Measurements from ENCODE around the gene SSX2. TPM values are rescaled to one million over a fixed set of nuclear protein-coding genes. Genes with fewer than 3 reads are reported as not detected.
"Not testable (repeated sequence)": the region's sequence is repeated elsewhere in the genome, so short reads cannot be mapped to it uniquely, and the experiment has no call there.

SSX2 gene
- not detected for polyA plus RNA-seq (2013, experiment 1 of 2)
- polyA plus RNA-seq (2013, experiment 2 of 2): not detected

GRCh38 chrX:52707078-52707477 is at the start of gene SSX2:
TSS of gene SSX2 (minus strand) at chrX:52707178. CDS start at chrX:52705749, 1,429 bp downstream.
- not testable (repeated sequence) for DNase-seq; H3K4me1 ChIP-seq (ENCODE audit: control insufficient read depth, insufficient read depth, low read depth, low read length); H3K18ac ChIP-seq (ENCODE audit: low read depth in 1 of 2, low read length in 2 of 2); H4K8ac ChIP-seq (ENCODE audit: low read length); H2AFZ ChIP-seq (ENCODE audit: low read depth, low read length); H3K4me2 ChIP-seq (ENCODE audit: low read length, poor library complexity, severe bottlenecking); H3K79me1 ChIP-seq (replicated peaks; ENCODE audit: low read length, poor library complexity, severe bottlenecking); H2BK12ac ChIP-seq (ENCODE audit: low read length in 2 of 2); H3K9me3 ChIP-seq (ENCODE audit: control insufficient read depth, low read length); H3K9ac ChIP-seq (ENCODE audit: low read length); H3K36me3 ChIP-seq (ENCODE audit: control insufficient read depth in 1 of 2, insufficient read depth in 2 of 2, low read depth in 1 of 2, low read length in 2 of 2); H4K91ac ChIP-seq (ENCODE audit: low read length); H3K14ac ChIP-seq (ENCODE audit: low read length in 2 of 2); H3K27me3 ChIP-seq (ENCODE audit: control insufficient read depth in 1 of 2, insufficient read depth in 1 of 2, low read length in 2 of 2); H2BK5ac ChIP-seq (ENCODE audit: low read depth, low read length, poor library complexity, severe bottlenecking); H3K4ac ChIP-seq (ENCODE audit: low read depth in 1 of 2, low read length in 2 of 2); H3K27ac ChIP-seq (ENCODE audit: low read length, poor library complexity, severe bottlenecking); H2AK5ac ChIP-seq (ENCODE audit: low read length, severe bottlenecking); H2BK15ac ChIP-seq (ENCODE audit: low read depth, poor library complexity, severe bottlenecking); H3K4me3 ChIP-seq (ENCODE audit: insufficient read depth in 1 of 2, low read depth in 1 of 2, low read length in 2 of 2); H2BK120ac ChIP-seq (ENCODE audit: low read depth, low read length); H3K23ac ChIP-seq (ENCODE audit: low read length in 2 of 2)
- no CpG with 5 or more reads among the region's 13 CpGs for WGBS

- H3K4ac ChIP-seq (ENCODE audit: low read depth in 1 of 2, low read length in 2 of 2); H3K14ac ChIP-seq (ENCODE audit: low read length in 2 of 2); H2BK5ac ChIP-seq (ENCODE audit: low read depth, low read length, poor library complexity, severe bottlenecking); H2BK120ac ChIP-seq (ENCODE audit: low read depth, low read length); H2AK5ac ChIP-seq (ENCODE audit: low read length, severe bottlenecking); H3K79me1 ChIP-seq (replicated peaks; ENCODE audit: low read length, poor library complexity, severe bottlenecking); H4K8ac ChIP-seq (ENCODE audit: low read length); H3K18ac ChIP-seq (ENCODE audit: low read depth in 1 of 2, low read length in 2 of 2); H3K9ac ChIP-seq (ENCODE audit: low read length); H3K4me1 ChIP-seq (ENCODE audit: control insufficient read depth, insufficient read depth, low read depth, low read length); H3K4me2 ChIP-seq (ENCODE audit: low read length, poor library complexity, severe bottlenecking); H3K9me3 ChIP-seq (ENCODE audit: control insufficient read depth, low read length); H3K27me3 ChIP-seq (ENCODE audit: control insufficient read depth in 1 of 2, insufficient read depth in 1 of 2, low read length in 2 of 2); H2AFZ ChIP-seq (ENCODE audit: low read depth, low read length); H3K36me3 ChIP-seq (ENCODE audit: control insufficient read depth in 1 of 2, insufficient read depth in 2 of 2, low read depth in 1 of 2, low read length in 2 of 2); H2BK15ac ChIP-seq (ENCODE audit: low read depth, poor library complexity, severe bottlenecking); H4K91ac ChIP-seq (ENCODE audit: low read length); DNase-seq; H3K23ac ChIP-seq (ENCODE audit: low read length in 2 of 2); H3K27ac ChIP-seq (ENCODE audit: low read length, poor library complexity, severe bottlenecking); H2BK12ac ChIP-seq (ENCODE audit: low read length in 2 of 2); H3K4me3 ChIP-seq (ENCODE audit: insufficient read depth in 1 of 2, low read depth in 1 of 2, low read length in 2 of 2): not testable (repeated sequence)
- no CpG with 5 or more reads among the region's 13 CpGs for WGBS
These were observed 44.0 kb upstream of the SSX2 start, which contains the start of gene SSX2B for GRCh38 chrX:52750952-52751351. TSS of gene SSX2B (plus strand) at chrX:52751252. CDS start at chrX:52752681, 1,429 bp downstream.

GRCh38 chrX:52692034-52692433 is 14.9 kb downstream of the SSX2 start:
- not testable (repeated sequence) for H3K27me3 ChIP-seq (ENCODE audit: control insufficient read depth in 1 of 2, insufficient read depth in 1 of 2, low read length in 2 of 2); H3K36me3 ChIP-seq (ENCODE audit: control insufficient read depth in 1 of 2, insufficient read depth in 2 of 2, low read depth in 1 of 2, low read length in 2 of 2); H4K8ac ChIP-seq (ENCODE audit: low read length); H4K91ac ChIP-seq (ENCODE audit: low read length); H2AK5ac ChIP-seq (ENCODE audit: low read length, severe bottlenecking); H3K79me1 ChIP-seq (replicated peaks; ENCODE audit: low read length, poor library complexity, severe bottlenecking); H3K9ac ChIP-seq (ENCODE audit: low read length); H3K18ac ChIP-seq (ENCODE audit: low read depth in 1 of 2, low read length in 2 of 2); H3K4me1 ChIP-seq (ENCODE audit: control insufficient read depth, insufficient read depth, low read depth, low read length); H2BK15ac ChIP-seq (ENCODE audit: low read depth, poor library complexity, severe bottlenecking); H2AFZ ChIP-seq (ENCODE audit: low read depth, low read length); H3K4me2 ChIP-seq (ENCODE audit: low read length, poor library complexity, severe bottlenecking); H2BK120ac ChIP-seq (ENCODE audit: low read depth, low read length); H3K14ac ChIP-seq (ENCODE audit: low read length in 2 of 2); H3K27ac ChIP-seq (ENCODE audit: low read length, poor library complexity, severe bottlenecking); H3K4me3 ChIP-seq (ENCODE audit: insufficient read depth in 1 of 2, low read depth in 1 of 2, low read length in 2 of 2); H3K9me3 ChIP-seq (ENCODE audit: control insufficient read depth, low read length); H2BK12ac ChIP-seq (ENCODE audit: low read length in 2 of 2); H3K4ac ChIP-seq (ENCODE audit: low read depth in 1 of 2, low read length in 2 of 2); DNase-seq; H3K23ac ChIP-seq (ENCODE audit: low read length in 2 of 2); H2BK5ac ChIP-seq (ENCODE audit: low read depth, low read length, poor library complexity, severe bottlenecking)
- WGBS: no CpG with 5 or more reads among the region's 4 CpGs

- not testable (repeated sequence) for H4K8ac ChIP-seq (ENCODE audit: low read length); H3K23ac ChIP-seq (ENCODE audit: low read length in 2 of 2); H3K27ac ChIP-seq (ENCODE audit: low read length, poor library complexity, severe bottlenecking); H3K27me3 ChIP-seq (ENCODE audit: control insufficient read depth in 1 of 2, insufficient read depth in 1 of 2, low read length in 2 of 2); H3K79me1 ChIP-seq (replicated peaks; ENCODE audit: low read length, poor library complexity, severe bottlenecking); H2BK5ac ChIP-seq (ENCODE audit: low read depth, low read length, poor library complexity, severe bottlenecking); H4K91ac ChIP-seq (ENCODE audit: low read length); H3K9ac ChIP-seq (ENCODE audit: low read length); H2BK15ac ChIP-seq (ENCODE audit: low read depth, poor library complexity, severe bottlenecking); H3K4me2 ChIP-seq (ENCODE audit: low read length, poor library complexity, severe bottlenecking); H2AFZ ChIP-seq (ENCODE audit: low read depth, low read length); H3K18ac ChIP-seq (ENCODE audit: low read depth in 1 of 2, low read length in 2 of 2); H3K4ac ChIP-seq (ENCODE audit: low read depth in 1 of 2, low read length in 2 of 2); H2BK12ac ChIP-seq (ENCODE audit: low read length in 2 of 2); H3K4me1 ChIP-seq (ENCODE audit: control insufficient read depth, insufficient read depth, low read depth, low read length); H2BK120ac ChIP-seq (ENCODE audit: low read depth, low read length); H2AK5ac ChIP-seq (ENCODE audit: low read length, severe bottlenecking); DNase-seq; H3K9me3 ChIP-seq (ENCODE audit: control insufficient read depth, low read length); H3K4me3 ChIP-seq (ENCODE audit: insufficient read depth in 1 of 2, low read depth in 1 of 2, low read length in 2 of 2); H3K14ac ChIP-seq (ENCODE audit: low read length in 2 of 2); H3K36me3 ChIP-seq (ENCODE audit: control insufficient read depth in 1 of 2, insufficient read depth in 2 of 2, low read depth in 1 of 2, low read length in 2 of 2)
- 75% methylated on average over 1 of the region's 2 CpGs for WGBS
These were observed 44.8 kb downstream of the SSX2 start for GRCh38 chrX:52662218-52662617.

All from mesenchymal stem cell (in vitro differentiated cells and primary cell).